Measurements from ENCODE around the gene ERGIC1. TPM values are rescaled to one million over a fixed set of nuclear protein-coding genes. Genes with fewer than 3 reads are reported as not detected.

ERGIC1 gene
- total RNA-seq, 2 donors from 2014 or later, result 173 to 191 TPM

DNA sequence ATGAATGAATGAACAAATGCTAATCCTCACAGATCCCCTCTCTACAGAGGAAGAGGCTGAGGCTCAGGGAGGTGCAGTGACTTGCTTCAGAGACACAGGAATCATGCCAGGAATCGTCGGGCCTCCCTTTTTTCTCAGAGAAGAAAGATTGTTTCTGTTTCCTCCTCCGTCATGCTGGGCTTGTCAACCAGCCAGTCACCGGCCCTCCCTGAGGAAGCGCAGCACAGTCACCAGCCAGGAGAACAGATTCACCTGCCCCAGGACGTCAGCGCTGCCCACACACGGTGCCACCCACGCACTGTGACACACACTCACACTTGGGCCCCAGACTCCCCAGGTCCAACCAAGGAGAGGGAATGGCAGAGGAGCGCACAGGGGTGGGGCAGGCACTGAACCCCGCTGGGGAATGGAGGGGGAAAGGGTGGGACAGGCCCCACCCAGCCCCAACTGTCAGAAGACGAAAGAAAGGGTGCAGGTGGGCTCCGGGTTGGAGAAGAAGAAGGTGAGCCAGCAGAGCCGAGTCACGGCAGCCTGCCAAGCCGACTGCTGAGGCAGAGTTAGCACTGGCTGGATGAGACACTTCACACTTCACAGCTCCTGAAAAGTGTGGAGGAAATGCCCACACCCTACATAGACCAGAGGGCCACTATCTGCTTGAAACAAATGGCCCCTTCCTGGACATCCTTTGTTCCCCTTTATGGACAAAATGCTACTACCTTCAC is 13.8 kb upstream of the ERGIC1 start:
- H3K9ac ChIP-seq (ENCODE audit: low read depth in 2 of 2, low read length in 2 of 2), result peak overlapping the region in 1 of 2 donors; percentile 43
- intact Hi-C loops (cut with DNase I), result no loop called here
- no peaks in the 10 kb centered on the region for H3K36me3 ChIP-seq
- H3K27me3 ChIP-seq, result no peaks in the 10 kb centered on the region
- H3K4me1 ChIP-seq, result no peaks in the 10 kb centered on the region
- H3K27ac ChIP-seq, result no peak overlapping the region
- no peak overlapping the region for H3K4me3 ChIP-seq
- DNase-seq, result peak; percentile 54
- TF ChIP-seq, protein P1, sequence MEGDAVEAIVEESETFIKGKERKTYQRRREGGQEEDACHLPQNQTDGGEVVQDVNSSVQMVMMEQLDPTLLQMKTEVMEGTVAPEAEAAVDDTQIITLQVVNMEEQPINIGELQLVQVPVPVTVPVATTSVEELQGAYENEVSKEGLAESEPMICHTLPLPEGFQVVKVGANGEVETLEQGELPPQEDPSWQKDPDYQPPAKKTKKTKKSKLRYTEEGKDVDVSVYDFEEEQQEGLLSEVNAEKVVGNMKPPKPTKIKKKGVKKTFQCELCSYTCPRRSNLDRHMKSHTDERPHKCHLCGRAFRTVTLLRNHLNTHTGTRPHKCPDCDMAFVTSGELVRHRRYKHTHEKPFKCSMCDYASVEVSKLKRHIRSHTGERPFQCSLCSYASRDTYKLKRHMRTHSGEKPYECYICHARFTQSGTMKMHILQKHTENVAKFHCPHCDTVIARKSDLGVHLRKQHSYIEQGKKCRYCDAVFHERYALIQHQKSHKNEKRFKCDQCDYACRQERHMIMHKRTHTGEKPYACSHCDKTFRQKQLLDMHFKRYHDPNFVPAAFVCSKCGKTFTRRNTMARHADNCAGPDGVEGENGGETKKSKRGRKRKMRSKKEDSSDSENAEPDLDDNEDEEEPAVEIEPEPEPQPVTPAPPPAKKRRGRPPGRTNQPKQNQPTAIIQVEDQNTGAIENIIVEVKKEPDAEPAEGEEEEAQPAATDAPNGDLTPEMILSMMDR (IDR thresholded peaks at IDR 0.05), result no peak
- H3K9me3 ChIP-seq, result no peaks in the 10 kb centered on the region

DNA sequence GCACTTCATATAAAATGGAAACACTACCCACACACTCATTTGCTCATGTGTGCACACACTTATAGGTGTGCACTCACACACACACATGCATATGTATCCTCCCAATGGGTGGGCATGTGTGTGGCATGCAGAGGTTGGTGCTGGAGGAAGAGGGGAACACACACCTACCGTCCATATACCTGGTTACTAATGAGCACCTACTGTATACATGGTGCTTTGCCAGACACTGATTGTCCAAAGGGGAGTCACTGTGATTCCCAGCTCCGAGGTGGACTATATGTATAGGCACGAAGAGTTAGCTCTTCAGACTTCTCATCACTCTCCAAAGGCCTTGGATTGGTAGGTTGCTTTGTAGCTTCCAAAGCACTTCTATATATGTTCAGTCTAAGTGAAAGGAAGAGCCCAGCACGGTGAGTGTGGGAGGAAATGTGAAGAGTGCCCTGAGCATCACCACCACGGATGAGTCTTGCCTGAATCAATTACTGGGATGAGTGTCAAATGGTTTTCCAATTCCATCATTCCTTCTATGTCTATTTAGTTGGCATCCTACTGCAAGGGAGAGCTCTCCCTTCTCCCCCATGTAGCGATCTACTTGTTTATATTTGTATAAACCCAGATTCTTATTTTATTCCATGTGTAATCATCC is 12.6 kb upstream of the ERGIC1 start:
- Histone ChIP-seq H3K4me3 (no peak overlapping the region), H3K9me3 (no peaks in the 10 kb centered on the region), H3K9ac (ENCODE audit: low read depth in 2 of 2, low read length in 2 of 2) (no peak overlapping the region), H3K4me1 (no peaks in the 10 kb centered on the region), H3K36me3 (no peaks in the 10 kb centered on the region), H3K27ac (no peak overlapping the region), H3K27me3 (no peaks in the 10 kb centered on the region)
- TF ChIP-seq, protein P1 (IDR thresholded peaks at IDR 0.05), result no peak
- no peak for DNase-seq
- intact Hi-C loops (cut with DNase I), result no loop called here

DNA sequence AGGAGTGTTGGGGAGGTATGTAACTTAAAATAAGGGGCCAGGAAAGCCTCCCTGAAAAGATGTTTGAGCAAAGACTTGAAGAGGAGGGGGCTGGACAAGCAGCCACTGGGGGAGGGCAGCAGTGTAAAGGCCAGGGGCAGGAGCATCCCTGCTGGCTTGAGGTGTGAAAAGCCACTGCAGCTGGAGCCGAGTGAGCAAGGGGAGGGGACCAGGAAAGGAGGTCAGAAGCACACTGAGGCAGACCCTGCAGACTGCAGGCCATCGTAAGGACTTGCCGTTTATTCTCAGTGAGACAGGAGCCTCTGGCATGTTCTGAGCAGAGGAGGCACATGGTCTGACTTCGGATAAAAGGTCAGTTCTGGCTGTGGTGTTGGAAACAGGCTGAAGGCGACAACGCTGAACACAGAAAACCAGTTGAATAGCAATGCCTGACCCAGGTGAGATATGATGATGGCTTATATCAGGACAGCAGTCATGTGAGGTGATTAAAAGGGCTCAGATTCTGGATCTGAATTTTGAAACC is 10.2 kb upstream of the ERGIC1 start:
- no peaks in the 10 kb centered on the region for H3K36me3 ChIP-seq
- no peaks in the 10 kb centered on the region for H3K4me1 ChIP-seq
- no peak overlapping the region for H3K9ac ChIP-seq (ENCODE audit: low read depth in 2 of 2, low read length in 2 of 2)
- no peaks in the 10 kb centered on the region for H3K27me3 ChIP-seq
- no peaks in the 10 kb centered on the region for H3K9me3 ChIP-seq
- intact Hi-C loops (cut with DNase I), result no loop called here
- H3K4me3 ChIP-seq, result no peak overlapping the region
- no peak overlapping the region for H3K27ac ChIP-seq
- DNase-seq, result no peak
- TF ChIP-seq, protein P1 (IDR thresholded peaks at IDR 0.05), result no peak

DNA sequence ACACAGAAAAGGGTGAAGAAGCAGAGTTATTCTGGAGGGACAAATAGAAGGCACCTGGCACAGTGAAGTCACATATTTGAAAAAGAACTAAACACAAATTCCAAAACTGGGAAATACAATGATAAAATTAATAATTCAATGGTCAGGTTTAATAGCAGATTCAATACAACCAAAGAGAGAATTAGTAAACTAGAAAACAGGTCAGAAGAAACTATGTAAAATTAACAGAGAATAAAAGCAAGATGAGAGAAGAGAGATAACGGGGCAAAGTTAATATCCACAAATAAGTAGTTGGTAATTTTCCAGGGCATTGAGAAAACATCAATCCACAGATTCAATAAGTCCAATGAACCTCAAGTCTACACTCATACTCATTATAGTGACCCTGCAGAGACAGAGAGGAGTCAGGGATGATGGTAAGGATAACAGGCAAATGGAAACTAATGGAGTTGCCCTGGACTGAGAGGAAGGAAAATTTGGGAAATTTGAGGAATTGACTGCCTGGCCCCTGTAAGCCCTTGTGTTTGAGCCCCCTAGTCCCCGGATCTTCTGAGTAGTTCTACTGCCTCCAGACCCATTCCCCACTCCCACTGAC is 8.3 kb upstream of the ERGIC1 start:
- Histone ChIP-seq H3K27me3 (no peaks in the 10 kb centered on the region), H3K9ac (ENCODE audit: low read depth in 2 of 2, low read length in 2 of 2) (no peak overlapping the region), H3K4me1 (no peaks in the 10 kb centered on the region), H3K9me3 (no peaks in the 10 kb centered on the region), H3K36me3 (no peaks in the 10 kb centered on the region), H3K27ac (no peak overlapping the region), H3K4me3 (no peak overlapping the region)
- TF ChIP-seq, protein P1 (IDR thresholded peaks at IDR 0.05), result no peak
- intact Hi-C loops (cut with DNase I), result no loop called here
- no peak for DNase-seq

DNA sequence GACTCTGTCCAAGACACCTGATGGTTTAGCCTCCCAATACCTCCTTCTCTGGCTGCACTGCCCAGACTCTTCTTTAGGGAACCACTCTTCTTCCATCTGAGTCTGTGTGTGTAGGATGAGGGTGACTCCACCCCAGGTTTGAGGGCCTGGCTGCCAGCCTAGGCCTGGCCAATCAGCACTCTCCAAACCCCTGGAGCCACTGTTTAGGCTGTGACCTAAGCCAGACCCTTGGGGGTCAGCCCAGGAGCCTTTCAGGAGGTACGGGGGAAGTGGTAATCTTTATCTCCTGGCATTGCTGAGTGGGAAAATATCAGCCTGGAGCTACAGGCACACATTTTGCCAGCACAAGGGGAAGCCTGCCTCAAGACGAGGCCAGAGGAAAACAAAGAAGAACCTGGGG is 6.2 kb upstream of the ERGIC1 start:
- Histone ChIP-seq H3K36me3 (no peaks in the 10 kb centered on the region), H3K27me3 (no peaks in the 10 kb centered on the region), H3K9me3 (no peaks in the 10 kb centered on the region), H3K27ac (no peak overlapping the region), H3K4me3 (no peak overlapping the region), H3K9ac (ENCODE audit: low read depth in 2 of 2, low read length in 2 of 2) (no peak overlapping the region), H3K4me1 (no peaks in the 10 kb centered on the region)
- intact Hi-C loops (cut with DNase I), result no loop called here
- TF ChIP-seq, protein P1 (IDR thresholded peaks at IDR 0.05), result no peak
- no peak for DNase-seq
